Kidney glomerular epithelial cell (primary cell): ENCODE measurements around the gene ITCH.
"Not testable (repeated sequence)": the region's sequence is repeated elsewhere in the genome, so short reads cannot be mapped to it uniquely, and the experiment has no call there.

ENCODE experiments used
- DNase-seq: peaks from one replicate; lab custom pipeline; 2025; lab: John Stamatoyannopoulos, UW

Gene ITCH

GRCh38 chr20:34459209-34459897 lies 96.3 kb downstream of the ITCH start:
- DNase-seq, result no peak

GRCh38 chr20:34461779-34462087 lies 98.7 kb downstream of the ITCH start:
- DNase-seq, result no peak

- no peak for DNase-seq
These were observed 105.9 kb downstream of the ITCH start for GRCh38 chr20:34468951-34469350.

- no peak for DNase-seq
These were observed 109.3 kb downstream of the ITCH start for GRCh38 chr20:34472246-34472925.

- DNase-seq, result no peak
These were observed 110.3 kb downstream of the ITCH start for GRCh38 chr20:34473262-34473883.

GRCh38 chr20:34475979-34476736 lies 113.1 kb downstream of the ITCH start:
- no peak for DNase-seq

GRCh38 chr20:34479627-34480026 lies 116.6 kb downstream of the ITCH start:
- no peak for DNase-seq

- not testable (repeated sequence) for DNase-seq
These were observed 119.1 kb downstream of the ITCH start for GRCh38 chr20:34482154-34482553.

- not testable (repeated sequence) for DNase-seq
These were observed 120.6 kb downstream of the ITCH start for GRCh38 chr20:34483585-34484220.

- no peak for DNase-seq
These were observed 122.1 kb downstream of the ITCH start for GRCh38 chr20:34485068-34485634.

GRCh38 chr20:34491226-34491931 lies 128.3 kb downstream of the ITCH start:
- no peak for DNase-seq

- no peak for DNase-seq
These were observed 128.9 kb downstream of the ITCH start for GRCh38 chr20:34491932-34492509.

- DNase-seq, result no peak
These were observed 130.6 kb downstream of the ITCH start for GRCh38 chr20:34493646-34494045.

GRCh38 chr20:34495307-34495706 lies 132.2 kb downstream of the ITCH start:
- DNase-seq, result no peak

GRCh38 chr20:34495916-34496315 lies 132.8 kb downstream of the ITCH start:
- no peak for DNase-seq

GRCh38 chr20:34497596-34497995 lies 134.5 kb downstream of the ITCH start:
- DNase-seq, result not testable (repeated sequence)

- DNase-seq, result no peak
These were observed 137.8 kb downstream of the ITCH start for GRCh38 chr20:34500823-34501222.

- no peak for DNase-seq
These were observed 143.4 kb downstream of the ITCH start for GRCh38 chr20:34506480-34506879.

- no peak for DNase-seq
These were observed 144.8 kb downstream of the ITCH start for GRCh38 chr20:34507702-34508413.

GRCh38 chr20:34510575-34510974 lies 147.5 kb downstream of the ITCH start:
- DNase-seq, result no peak
